MG63 (cell line): Measurements from ENCODE around the gene FUBP3. TPM values are rescaled to one million over a fixed set of nuclear protein-coding genes. Genes with fewer than 3 reads are reported as not detected.
"Not testable (repeated sequence)": the region's sequence is repeated elsewhere in the genome, so short reads cannot be mapped to it uniquely, and the experiment has no call there.

Source experiments
- DNase-seq: peaks from one replicate; pipeline ENCODE4 v3.0.0-alpha.2; 2020
- H3K27me3 ChIP-seq: fragments of 250-450 bp; sonication (Bioruptor Pico); 2 replicates; pipeline ENCODE4 v1.5.1; 2020; ENCODE audit warnings: mild to moderate bottlenecking, moderate library complexity
- H3K36me3 ChIP-seq: fragments of 250-450 bp; sonication (Bioruptor Pico); 2 replicates; pipeline ENCODE4 v1.5.1; 2020; ENCODE audit warnings: mild to moderate bottlenecking, moderate library complexity
- H3K4me3 ChIP-seq: fragments of 250-450 bp; sonication (Bioruptor Pico); 2 replicates; pipeline ENCODE4 v1.5.1; 2020; ENCODE audit warnings: mild to moderate bottlenecking, moderate library complexity
- H3K9me3 ChIP-seq: fragments of 250-450 bp; sonication (Bioruptor Pico); 2 replicates; pipeline ENCODE4 v1.5.1; 2020; ENCODE audit warnings: mild to moderate bottlenecking, moderate library complexity
- total RNA-seq: library from RNA; depleted of rRNA; stranded (reverse); fragments of >200 nt; shearing (Covaris generic); gene quantifications from 2 replicates; pipeline ENCODE4 v1.2.3, GENCODE V29; 2014; ENCODE audit warnings: low replicate concordance

Gene FUBP3
- total RNA-seq, 1 experiment from 2014 or later: 30.3 TPM

DNA sequence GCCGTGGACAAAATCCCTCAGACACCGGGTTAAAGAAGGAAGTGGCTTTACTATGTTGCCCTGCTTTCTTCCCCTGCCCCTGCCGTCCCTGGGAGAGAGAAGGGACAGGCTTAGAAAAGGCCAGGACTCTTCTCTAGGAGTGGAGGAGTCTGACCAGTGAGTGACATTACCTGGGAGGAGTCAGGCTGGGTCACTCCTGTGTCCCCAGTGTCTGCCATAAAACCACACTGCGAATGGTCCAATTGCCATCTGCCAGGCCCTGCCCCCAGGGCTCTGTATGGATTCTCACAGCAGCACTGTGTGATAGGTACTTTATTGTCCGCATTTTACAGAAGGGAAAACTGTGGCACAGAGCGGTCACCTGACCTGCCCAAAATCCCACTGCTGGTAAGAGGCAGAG, 31.3 kb upstream of the FUBP3 start:
- DNase-seq: no peak
- Histone ChIP-seq H3K4me3 (no peak overlapping the region), H3K27me3 (no peaks in the 10 kb centered on the region), H3K36me3 (no peaks in the 10 kb centered on the region), H3K9me3 (no peaks in the 10 kb centered on the region)

GRCh38 chr9:130549093-130549735, 30.2 kb upstream of the FUBP3 start:
- H3K36me3 ChIP-seq: no peaks in the 10 kb centered on the region
- H3K9me3 ChIP-seq: no peaks in the 10 kb centered on the region
- no peaks in the 10 kb centered on the region for H3K27me3 ChIP-seq
- DNase-seq: no peak
- no peak overlapping the region for H3K4me3 ChIP-seq

DNA sequence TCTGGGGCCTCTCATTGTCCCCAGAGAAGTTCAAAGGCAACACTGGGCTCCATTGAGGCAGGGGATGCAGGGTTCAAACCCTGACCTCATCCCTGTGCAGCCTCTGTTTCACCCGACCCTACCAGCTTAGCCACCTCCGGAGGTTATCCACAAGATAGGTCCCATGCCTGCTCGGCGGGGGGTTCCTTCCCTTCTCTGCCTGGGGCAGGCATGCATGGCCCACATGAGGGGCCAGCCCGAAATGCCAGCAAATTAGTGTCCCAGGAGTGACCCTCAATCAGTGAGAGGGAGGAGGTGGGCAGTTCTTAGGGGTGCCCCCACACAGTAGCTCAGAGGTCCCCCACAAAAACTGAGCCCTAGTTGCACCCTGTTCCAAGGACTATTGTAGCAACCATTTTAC, 24.8 kb upstream of the FUBP3 start:
- no peaks in the 10 kb centered on the region; the same call in 1 of the 2 replicates for H3K27me3 ChIP-seq
- H3K9me3 ChIP-seq: no peaks in the 10 kb centered on the region
- no peak overlapping the region for H3K4me3 ChIP-seq
- DNase-seq: no peak
- no peaks in the 10 kb centered on the region for H3K36me3 ChIP-seq

GRCh38 chr9:130555061-130555460, 24.3 kb upstream of the FUBP3 start:
- no peak for DNase-seq
- Histone ChIP-seq H3K27me3 (no peaks in the 10 kb centered on the region; the same call in 1 of the 2 replicates), H3K36me3 (no peaks in the 10 kb centered on the region), H3K4me3 (no peak overlapping the region), H3K9me3 (no peaks in the 10 kb centered on the region)

- Histone ChIP-seq H3K9me3 (no peaks in the 10 kb centered on the region), H3K27me3 (no peaks in the 10 kb centered on the region; the same call in 1 of the 2 replicates), H3K36me3 (no peaks in the 10 kb centered on the region), H3K4me3 (no peak overlapping the region)
- DNase-seq: peak; percentile 45
Observed at GRCh38 chr9:130555968-130556367, 23.4 kb upstream of the FUBP3 start.

GRCh38 chr9:130556396-130557076, 22.8 kb upstream of the FUBP3 start:
- Histone ChIP-seq H3K36me3 (no peaks in the 10 kb centered on the region), H3K9me3 (no peaks in the 10 kb centered on the region), H3K4me3 (no peak overlapping the region), H3K27me3 (no peaks in the 10 kb centered on the region; the same call in 1 of the 2 replicates)
- no peak for DNase-seq

GRCh38 chr9:130557077-130557468, 22.3 kb upstream of the FUBP3 start:
- no peak for DNase-seq
- no peaks in the 10 kb centered on the region for H3K9me3 ChIP-seq

GRCh38 chr9:130561056-130561455, 18.3 kb upstream of the FUBP3 start:
- Histone ChIP-seq H3K27me3 (no peaks in the 10 kb centered on the region; the same call in 1 of the 2 replicates), H3K36me3 (no peaks in the 10 kb centered on the region), H3K4me3 (no peak overlapping the region), H3K9me3 (no peaks in the 10 kb centered on the region)
- DNase-seq: no peak

More at GRCh38 chr9:130557077-130557468, 22.3 kb upstream of the FUBP3 start:
- Histone ChIP-seq H3K4me3 (no peak overlapping the region), H3K27me3 (no peaks in the 10 kb centered on the region; the same call in 1 of the 2 replicates), H3K36me3 (no peaks in the 10 kb centered on the region)

DNA sequence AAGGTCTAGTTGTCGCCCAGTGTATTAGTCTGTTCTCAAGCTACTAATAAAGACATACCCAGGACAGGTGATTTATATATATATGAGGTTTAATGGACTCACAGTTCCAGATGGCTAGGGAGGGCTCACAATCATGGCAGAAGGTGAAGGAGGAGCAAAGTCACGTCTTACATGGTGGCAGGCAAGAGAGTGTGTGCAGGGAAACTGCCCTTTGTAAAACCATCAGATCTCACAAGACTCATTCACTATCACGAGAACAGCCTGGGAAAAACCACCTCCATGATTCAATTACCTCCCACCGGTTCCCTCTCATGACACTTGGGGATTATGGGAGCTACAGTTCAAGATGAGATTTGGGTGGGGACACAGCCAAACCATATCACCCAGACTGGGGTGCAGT, 16.9 kb upstream of the FUBP3 start:
- not testable (repeated sequence) for H3K27me3 ChIP-seq, DNase-seq

DNA sequence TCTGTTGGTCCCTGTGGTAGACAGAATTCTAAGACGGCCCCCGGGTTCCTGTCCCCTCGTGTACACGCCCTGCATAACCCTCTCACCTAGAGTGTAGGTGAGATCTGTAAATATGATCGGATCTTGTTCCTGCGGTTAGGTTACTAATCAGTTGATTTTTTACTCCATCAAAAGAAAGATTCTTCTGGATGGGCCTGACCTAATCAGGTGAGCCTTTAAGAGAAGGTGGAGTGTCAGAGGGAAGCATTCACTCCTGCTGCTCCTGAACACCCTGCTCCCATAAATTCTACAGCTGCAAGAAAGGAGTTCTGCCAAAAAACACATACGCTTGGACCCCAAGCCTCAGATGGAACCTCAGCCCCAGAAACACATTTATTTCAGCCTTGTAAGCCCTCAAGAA, 15.6 kb upstream of the FUBP3 start:
- Histone ChIP-seq H3K36me3 (no peaks in the 10 kb centered on the region), H3K4me3 (no peak overlapping the region), H3K9me3 (no peaks in the 10 kb centered on the region), H3K27me3 (no peaks in the 10 kb centered on the region)
- DNase-seq: no peak

More for the DNA sequence above, 16.9 kb upstream of the FUBP3 start:
- H3K4me3 ChIP-seq, H3K9me3 ChIP-seq, H3K36me3 ChIP-seq: not testable (repeated sequence)

- H3K36me3 ChIP-seq: no peaks in the 10 kb centered on the region
- no peaks in the 10 kb centered on the region for H3K27me3 ChIP-seq
- no peak for DNase-seq
- no peak overlapping the region for H3K4me3 ChIP-seq
- no peaks in the 10 kb centered on the region for H3K9me3 ChIP-seq
Observed at GRCh38 chr9:130565792-130566191, 13.6 kb upstream of the FUBP3 start.

- Histone ChIP-seq H3K27me3 (no peaks in the 10 kb centered on the region), H3K4me3 (no peak overlapping the region), H3K9me3 (no peaks in the 10 kb centered on the region), H3K36me3 (no peaks in the 10 kb centered on the region)
- peak; percentile 82 for DNase-seq
Observed at GRCh38 chr9:130570208-130570607, 9.2 kb upstream of the FUBP3 start.

DNA sequence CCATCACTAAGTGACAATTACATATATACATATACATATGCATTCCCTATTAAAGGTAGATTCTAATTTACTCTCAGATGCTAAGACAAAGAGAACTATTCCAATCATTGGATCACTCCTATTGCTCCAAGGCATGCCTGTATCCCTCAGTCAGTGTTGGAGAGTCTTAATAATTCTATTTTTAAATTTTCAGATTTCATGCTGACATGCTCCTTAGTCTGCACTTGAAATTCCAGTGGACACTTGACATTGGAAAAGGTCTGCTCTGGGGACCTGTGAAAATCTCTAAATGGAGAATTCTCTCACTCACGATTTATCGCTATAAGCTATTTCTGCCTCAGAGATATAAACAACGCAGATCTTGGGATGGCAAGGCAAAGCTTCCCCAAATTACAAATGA, 3.9 kb upstream of the FUBP3 start:
- DNase-seq: no peak
- H3K27me3 ChIP-seq: no peaks in the 10 kb centered on the region
- no peaks in the 10 kb centered on the region for H3K9me3 ChIP-seq
- peaks cover 2% of the 10 kb centered on the region; the same call in 1 of the 2 replicates for H3K36me3 ChIP-seq
- H3K4me3 ChIP-seq: no peak overlapping the region

GRCh38 chr9:130576176-130576575, 3.2 kb upstream of the FUBP3 start:
- no peak for DNase-seq
- Histone ChIP-seq H3K4me3 (no peak overlapping the region), H3K9me3 (no peaks in the 10 kb centered on the region), H3K36me3 (peaks cover 8% of the 10 kb centered on the region), H3K27me3 (no peaks in the 10 kb centered on the region)

DNA sequence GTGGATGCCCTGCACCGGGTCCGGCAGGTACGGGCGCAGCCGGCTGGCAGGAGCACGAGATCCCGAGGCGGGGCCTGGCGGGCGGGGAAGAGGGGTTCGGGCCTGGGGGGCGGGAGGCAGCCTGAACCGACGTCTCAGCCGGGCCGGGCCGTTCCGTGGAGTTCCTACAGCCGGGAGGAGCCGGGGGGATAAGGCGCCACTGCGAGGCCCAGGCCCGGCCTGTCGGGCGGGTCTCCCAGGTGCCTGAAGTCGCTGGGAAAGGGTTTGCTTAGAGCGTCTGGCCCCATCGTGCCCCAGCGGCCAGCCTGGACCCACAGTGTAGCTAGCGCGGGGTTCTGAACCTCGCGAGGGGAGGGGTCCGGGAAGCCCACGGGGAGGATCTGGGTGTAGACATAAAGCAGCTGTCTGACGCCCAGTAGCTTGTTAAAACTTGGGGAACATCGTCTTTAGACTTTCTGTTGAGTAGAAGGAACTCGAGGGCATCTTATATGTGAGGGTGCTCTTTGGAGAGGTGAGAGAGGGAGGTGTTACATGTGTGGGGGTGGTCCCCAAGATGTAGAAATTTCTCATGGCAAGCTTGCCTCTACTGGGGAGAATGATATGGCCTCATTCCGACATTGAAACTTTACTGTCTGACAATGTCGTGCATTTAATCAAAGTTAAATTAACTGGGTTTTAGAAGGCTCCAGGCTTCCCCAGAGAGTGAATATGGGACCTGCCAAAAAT, 524 bp downstream of the FUBP3 start:
- no peaks in the 10 kb centered on the region for H3K9me3 ChIP-seq
- H3K36me3 ChIP-seq: peaks cover 21% of the 10 kb centered on the region
- no peaks in the 10 kb centered on the region for H3K27me3 ChIP-seq
- peak; percentile 9 for DNase-seq
- H3K4me3 ChIP-seq: peak overlapping the region; percentile 78

DNA sequence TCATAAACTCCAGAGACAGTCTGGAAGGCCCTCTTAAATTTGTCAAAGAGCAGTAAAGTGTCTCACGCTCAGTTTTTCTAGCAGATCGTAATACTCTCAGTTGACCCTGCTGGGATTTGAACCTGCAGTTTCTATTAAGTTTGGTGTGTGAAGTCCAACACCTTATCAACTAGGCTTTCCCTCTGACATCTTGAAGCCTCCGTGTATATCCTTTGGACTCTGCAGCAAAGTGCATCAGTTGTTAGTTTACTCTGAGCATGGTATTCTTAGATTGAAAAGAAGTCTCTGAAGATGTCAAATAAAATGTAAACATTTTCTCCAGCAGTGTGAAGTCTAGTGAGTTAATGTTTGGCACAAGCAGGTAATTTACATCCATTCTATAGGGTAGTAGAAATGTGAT, 2.4 kb downstream of the FUBP3 start:
- Histone ChIP-seq H3K4me3 (no peak overlapping the region), H3K27me3 (no peaks in the 10 kb centered on the region), H3K9me3 (no peaks in the 10 kb centered on the region), H3K36me3 (peaks cover 21% of the 10 kb centered on the region)
- DNase-seq: no peak

DNA sequence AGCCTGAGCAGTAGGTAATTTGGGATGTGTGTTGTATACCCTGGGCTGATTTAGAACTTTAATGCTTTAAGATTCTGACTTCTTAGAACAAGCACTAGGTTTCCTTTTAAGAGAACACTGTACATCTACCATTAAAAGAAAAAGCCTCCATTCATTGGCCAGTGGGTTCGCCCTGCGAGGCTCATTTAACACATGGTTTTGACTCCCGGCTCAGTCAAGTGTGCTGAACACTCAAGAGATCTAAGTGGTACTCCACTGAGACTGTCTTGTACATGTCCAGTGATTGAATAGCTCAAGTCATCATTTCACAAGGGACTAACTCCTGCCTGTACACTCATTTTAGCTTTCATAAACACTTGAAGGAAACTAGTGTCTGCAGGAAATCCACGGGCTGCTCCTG, 3.9 kb downstream of the FUBP3 start:
- Histone ChIP-seq H3K4me3 (no peak overlapping the region), H3K36me3 (peaks cover 21% of the 10 kb centered on the region), H3K27me3 (no peaks in the 10 kb centered on the region), H3K9me3 (no peaks in the 10 kb centered on the region)
- no peak for DNase-seq
